ENCODE results near the gene STXBP5. TPM values are rescaled to one million over a fixed set of nuclear protein-coding genes. Genes with fewer than 3 reads are reported as not detected.

STXBP5 gene
- total and polyA plus RNA-seq, 9 of the 15 experiments (the other 6 are each of a cell fraction or from before 2014, with no cell fraction given): 23.3 to 172 (median 71.5) TPM

- Histone ChIP-seq H3K27me3 (ENCODE audit: control insufficient read depth in 2 of 2, insufficient read depth in 2 of 2, low read length in 2 of 2) (no peaks in the 10 kb centered on the region), H3K9me3 (replicated peaks; ENCODE audit: control insufficient read depth, insufficient read depth, low read depth, low read length) (no peaks in the 10 kb centered on the region), H4K20me1 (replicated peaks; ENCODE audit: control insufficient read depth, insufficient read depth, low read length) (no peaks in the 10 kb centered on the region), H2AFZ (ENCODE audit: low read depth, low read length) (no peak overlapping the region), H3K79me2 (ENCODE audit: control insufficient read depth, insufficient read depth, low read length) (peaks cover 7% of the 10 kb centered on the region; the same call in 1 of the 3 replicates), H3K36me3 (ENCODE audit: control insufficient read depth, insufficient read depth, low read length) (peaks cover 95% of the 10 kb centered on the region), H3K4me3 (no peak overlapping the region), H3K4me2 (ENCODE audit: insufficient read depth, low read length) (no peak overlapping the region), H3K27ac (ENCODE audit: extremely low read depth, low read depth, low read length) (no peak overlapping the region), H3K4me1 (replicated peaks in 1 of 2; ENCODE audit: control insufficient read depth in 2 of 2, insufficient read depth in 2 of 2, low read length in 2 of 2) (no peaks in the 10 kb centered on the region), H3K9me1 (ENCODE audit: control insufficient read depth, insufficient read depth, low read length) (no peaks in the 10 kb centered on the region), H3K9ac (ENCODE audit: insufficient read depth in 1 of 2, low read depth in 2 of 2, low read length in 2 of 2) (no peak overlapping the region)
- CTCF ChIA-PET (ENCODE audit: low intra/inter-chr PET ratio): no interaction called here
- in situ Hi-C loops (cut with MboI) (no loop called here), intact Hi-C loops (cut with micrococcal nuclease) (no loop called here)
- TF ChIP-seq POLR2AphosphoS5 (IDR thresholded peaks at IDR 0.05; ENCODE audit: control insufficient read depth, insufficient read depth, low read depth, low read length) (no peak), RBM22 (IDR thresholded peaks at IDR 0.05; ENCODE audit: low read depth, low read length, poor library complexity, severe bottlenecking) (peak; percentile 23), KDM5B (IDR thresholded peaks at IDR 0.05; ENCODE audit: insufficient replicate concordance, low read depth, low read length) (no peak), SREBF2 (CRISPR knock-in tag; IDR thresholded peaks at IDR 0.05) (no peak)
- BruUV-seq (replicated peaks): no TSS peak
- peak; percentile 52 for FAIRE-seq
- POLR2A ChIA-PET: no interaction called here
- WGBS (ENCODE audit: insufficient coverage, low coverage, missing lambda C conversion rate): 92% methylated on average over 2 of the region's 2 CpGs
- no peak for DNase-seq (ENCODE audit: extremely low read depth in 1 of 4, low spot score in 3 of 4)
- ATAC-seq: no peak
These were observed 117.0 kb downstream of the STXBP5 start for GRCh38 chr6:147321260-147321659.

GRCh38 chr6:147322299-147323162, 118.3 kb downstream of the STXBP5 start:
- FAIRE-seq: peak; percentile 72
- Histone ChIP-seq H3K9me1 (ENCODE audit: control insufficient read depth, insufficient read depth, low read length) (no peaks in the 10 kb centered on the region), H3K27ac (ENCODE audit: extremely low read depth, low read depth, low read length) (no peak overlapping the region), H3K4me3 (no peak overlapping the region), H3K36me3 (ENCODE audit: control insufficient read depth, insufficient read depth, low read length) (peaks cover 95% of the 10 kb centered on the region), H3K4me1 (replicated peaks in 1 of 2; ENCODE audit: control insufficient read depth in 2 of 2, insufficient read depth in 2 of 2, low read length in 2 of 2) (no peaks in the 10 kb centered on the region), H4K20me1 (replicated peaks; ENCODE audit: control insufficient read depth, insufficient read depth, low read length) (no peaks in the 10 kb centered on the region), H3K4me2 (ENCODE audit: insufficient read depth, low read length) (no peak overlapping the region), H2AFZ (ENCODE audit: low read depth, low read length) (no peak overlapping the region), H3K9me3 (replicated peaks; ENCODE audit: control insufficient read depth, insufficient read depth, low read depth, low read length) (no peaks in the 10 kb centered on the region), H3K9ac (ENCODE audit: insufficient read depth in 1 of 2, low read depth in 2 of 2, low read length in 2 of 2) (no peak overlapping the region), H3K27me3 (ENCODE audit: control insufficient read depth in 2 of 2, insufficient read depth in 2 of 2, low read length in 2 of 2) (no peaks in the 10 kb centered on the region), H3K79me2 (ENCODE audit: control insufficient read depth, insufficient read depth, low read length) (peaks cover 9% of the 10 kb centered on the region; the same call in 1 of the 3 replicates)
- BruUV-seq (replicated peaks): no TSS peak
- WGBS (ENCODE audit: insufficient coverage, low coverage, missing lambda C conversion rate): 89% methylated on average over 5 of the region's 5 CpGs
- 0 out of 2 replicates have a peak, but pooled peaks have one; percentile 17 for TF ChIP-seq CEBPG (CRISPR knock-in tag; IDR thresholded peaks at IDR 0.05)
- peak; percentile 62 to 63; a peak in 2 of 4 replicates for TF ChIP-seq CEBPG (tag; conservative IDR thresholded peaks at IDR 0.05 in 1 of 2, IDR thresholded peaks at IDR 0.05 in 1 of 2)
- no peak for TF ChIP-seq MCM2 (IDR thresholded peaks at IDR 0.05; ENCODE audit: low read depth)
- peak; percentile 83 for TF ChIP-seq CEBPB (tag; IDR thresholded peaks at IDR 0.05)
- TF ChIP-seq PTBP1 (IDR thresholded peaks at IDR 0.05; ENCODE audit: low read depth, low read length): no peak
- TF ChIP-seq ZNF57 (CRISPR knock-in tag; IDR thresholded peaks at IDR 0.05): no peak
- no peak for TF ChIP-seq HNRNPH1 (optimal IDR thresholded peaks at IDR 0.05; ENCODE audit: low read depth, low read length)
- no peak for DNase-seq (ENCODE audit: extremely low read depth in 1 of 4, low spot score in 3 of 4)
- CTCF ChIA-PET (ENCODE audit: low intra/inter-chr PET ratio): no interaction called here
- POLR2A ChIA-PET: no interaction called here
- in situ Hi-C loops (cut with MboI): no loop called here
- no peak for ATAC-seq
- intact Hi-C loops (cut with micrococcal nuclease): no loop called here

Measured in K562 (cell line).